ENCODE results near the gene SNRNP48. TPM values are rescaled to one million over a fixed set of nuclear protein-coding genes. Genes with fewer than 3 reads are reported as not detected.

The SNRNP48 gene
- total and polyA plus RNA-seq, 4 donors = 4.6 to 23.9 (median 6.7) TPM

GRCh38 chr6:7578516-7578915 is 11.5 kb upstream of the SNRNP48 start:
- Histone ChIP-seq H3K27ac (ENCODE audit: low read depth in 1 of 2, low read length in 1 of 2) (no peak overlapping the region), H3K36me3 (ENCODE audit: control insufficient read depth in 4 of 4, insufficient read depth in 4 of 4, low read length in 4 of 4) (peaks cover 0 to 8% (median 0%) of the 10 kb centered on the region in 4 donors), H3K4me3 (no peak overlapping the region), H3K27me3 (ENCODE audit: control insufficient read depth in 3 of 3, insufficient read depth in 3 of 3, low read length in 2 of 3) (no peaks in the 10 kb centered on the region), H3K4me1 (ENCODE audit: control insufficient read depth in 5 of 5, insufficient read depth in 5 of 5, low read length in 5 of 5) (peaks cover 0 to 9% (median 0%) of the 10 kb centered on the region in 5 donors), H3K9ac (ENCODE audit: insufficient read depth in 1 of 2, low read length in 2 of 2) (no peak overlapping the region), H3K9me3 (ENCODE audit: control insufficient read depth in 4 of 4, insufficient read depth in 3 of 4, low read length in 3 of 4) (no peaks in the 10 kb centered on the region)
- ATAC-seq (ENCODE audit: insufficient read depth, low FRiP score) (no peak), DNase-seq (no peak)
- TF ChIP-seq CTCF (IDR thresholded peaks at IDR 0.05; ENCODE audit: control extremely low read depth, extremely low read depth) = no peak
- 0% methylated on average over 2 of the region's 2 CpGs for WGBS, 2 donors

- Histone ChIP-seq H3K9me3 (ENCODE audit: control insufficient read depth in 4 of 4, insufficient read depth in 3 of 4, low read length in 3 of 4) (no peaks in the 10 kb centered on the region), H3K9ac (ENCODE audit: insufficient read depth in 1 of 2, low read length in 2 of 2) (no peak overlapping the region), H3K36me3 (ENCODE audit: control insufficient read depth in 4 of 4, insufficient read depth in 4 of 4, low read length in 4 of 4) (peaks cover 0 to 10% (median 0%) of the 10 kb centered on the region in 4 donors), H3K4me3 (no peak overlapping the region), H3K27ac (ENCODE audit: low read depth in 1 of 2, low read length in 1 of 2) (no peak overlapping the region), H3K27me3 (ENCODE audit: control insufficient read depth in 3 of 3, insufficient read depth in 3 of 3, low read length in 2 of 3) (no peaks in the 10 kb centered on the region), H3K4me1 (ENCODE audit: control insufficient read depth in 5 of 5, insufficient read depth in 5 of 5, low read length in 5 of 5) (peaks cover 0 to 9% (median 0%) of the 10 kb centered on the region in 5 donors)
- no peak for TF ChIP-seq CTCF (IDR thresholded peaks at IDR 0.05; ENCODE audit: control extremely low read depth, extremely low read depth)
- ATAC-seq (ENCODE audit: insufficient read depth, low FRiP score) = no peak
- DNase-seq = no peak
- WGBS, 2 donors = 86 to 97% methylated on average over 2 of the region's 2 CpGs
Measured at GRCh38 chr6:7578931-7579330, 11.1 kb upstream of the SNRNP48 start.

- WGBS, 2 donors = 95 to 98% methylated on average over 9 of the region's 9 CpGs
- no peak overlapping the region for H3K27ac ChIP-seq (ENCODE audit: low read depth in 1 of 2, low read length in 1 of 2)
- H3K27me3 ChIP-seq (ENCODE audit: control insufficient read depth in 3 of 3, insufficient read depth in 3 of 3, low read length in 2 of 3) = no peaks in the 10 kb centered on the region
- peaks cover 0 to 10% (median 0%) of the 10 kb centered on the region in 4 donors for H3K36me3 ChIP-seq (ENCODE audit: control insufficient read depth in 4 of 4, insufficient read depth in 4 of 4, low read length in 4 of 4)
- H3K9me3 ChIP-seq (ENCODE audit: control insufficient read depth in 4 of 4, insufficient read depth in 3 of 4, low read length in 3 of 4) = no peaks in the 10 kb centered on the region
- peaks cover 0 to 9% (median 0%) of the 10 kb centered on the region in 5 donors for H3K4me1 ChIP-seq (ENCODE audit: control insufficient read depth in 5 of 5, insufficient read depth in 5 of 5, low read length in 5 of 5)
- no peak overlapping the region for H3K9ac ChIP-seq (ENCODE audit: insufficient read depth in 1 of 2, low read length in 2 of 2)
- no peak for TF ChIP-seq CTCF (IDR thresholded peaks at IDR 0.05; ENCODE audit: control extremely low read depth, extremely low read depth)
- no peak overlapping the region for H3K4me3 ChIP-seq
- DNase-seq = no peak
- no peak for ATAC-seq (ENCODE audit: insufficient read depth, low FRiP score)
Measured at GRCh38 chr6:7579851-7580250, 10.1 kb upstream of the SNRNP48 start.

- Histone ChIP-seq H3K27me3 (ENCODE audit: control insufficient read depth in 3 of 3, insufficient read depth in 3 of 3, low read length in 2 of 3) (peaks cover 0 to 2% (median 0%) of the 10 kb centered on the region in 3 donors), H3K36me3 (ENCODE audit: control insufficient read depth in 4 of 4, insufficient read depth in 4 of 4, low read length in 4 of 4) (peaks cover 0 to 10% (median 0%) of the 10 kb centered on the region in 4 donors), H3K9ac (ENCODE audit: insufficient read depth in 1 of 2, low read length in 2 of 2) (no peak overlapping the region), H3K4me1 (ENCODE audit: control insufficient read depth in 5 of 5, insufficient read depth in 5 of 5, low read length in 5 of 5) (peaks cover 0 to 9% (median 0%) of the 10 kb centered on the region in 5 donors), H3K9me3 (ENCODE audit: control insufficient read depth in 4 of 4, insufficient read depth in 3 of 4, low read length in 3 of 4) (peaks cover 0 to 4% (median 0%) of the 10 kb centered on the region in 4 donors), H3K27ac (ENCODE audit: low read depth in 1 of 2, low read length in 1 of 2) (no peak overlapping the region), H3K4me3 (no peak overlapping the region)
- DNase-seq (no peak), ATAC-seq (ENCODE audit: insufficient read depth, low FRiP score) (no peak)
- 77 to 79% methylated on average over 13 of the region's 13 CpGs for WGBS, 2 donors
- TF ChIP-seq CTCF (IDR thresholded peaks at IDR 0.05; ENCODE audit: control extremely low read depth, extremely low read depth) = no peak
Measured at GRCh38 chr6:7580537-7580926, 9.5 kb upstream of the SNRNP48 start.

Data from lung (tissue), 12 donors.